ENCODE data around the gene PPP1R12B. TPM values are rescaled to one million over a fixed set of nuclear protein-coding genes. Genes with fewer than 3 reads are reported as not detected.

The PPP1R12B gene
- total and polyA plus RNA-seq, 2 donors (not counting 3 experiments of a cell fraction or from before 2014, with no cell fraction given) = 8.4 to 11.5 TPM

DNA sequence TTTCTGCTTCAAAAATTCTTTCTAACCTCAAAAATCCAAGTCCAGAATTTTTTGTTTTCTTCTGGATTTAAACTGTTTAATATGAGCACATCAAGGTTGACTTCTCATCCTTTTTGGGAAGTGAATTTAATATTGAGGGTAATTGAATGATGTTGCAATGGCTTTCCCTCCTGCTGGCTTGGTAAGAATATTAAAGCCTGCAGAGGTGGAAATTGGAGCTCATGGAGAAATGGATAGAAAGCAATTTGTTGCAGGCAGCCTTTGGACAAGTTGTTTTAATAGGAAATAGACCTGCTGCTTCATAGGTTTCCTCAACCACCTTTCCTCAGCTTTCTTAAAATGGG, 237.1 kb downstream of the PPP1R12B start:
- Histone ChIP-seq H3K27ac (ENCODE audit: insufficient read depth, low read depth, low read length) (peak overlapping the region; percentile 11), H3K9me3 (replicated peaks; ENCODE audit: control insufficient read depth, insufficient read depth, low read length) (no peaks in the 10 kb centered on the region), H4K20me1 (replicated peaks; ENCODE audit: control insufficient read depth, extremely low read depth, insufficient read depth, low read length) (no peaks in the 10 kb centered on the region), H3K9me1 (replicated peaks; ENCODE audit: control insufficient read depth, extremely low read depth, insufficient read depth, low read length) (no peaks in the 10 kb centered on the region), H3K4me1 (ENCODE audit: control insufficient read depth, extremely low read depth, insufficient read depth, low read length) (peaks cover 41% of the 10 kb centered on the region), H2AFZ (ENCODE audit: low read depth, low read length) (no peak overlapping the region), H3K36me3 (ENCODE audit: control insufficient read depth in 2 of 2, extremely low read depth in 1 of 2, insufficient read depth in 2 of 2, low read length in 2 of 2) (no peaks in the 10 kb centered on the region), H3K27me3 (ENCODE audit: control insufficient read depth in 2 of 2, insufficient read depth in 2 of 2, low read length in 2 of 2) (no peaks in the 10 kb centered on the region), H3K9ac (replicated peaks; ENCODE audit: extremely low read depth, insufficient read depth, low read length) (no peak overlapping the region), H3K4me3 (replicated peaks in 1 of 3; ENCODE audit: insufficient read depth in 1 of 3, low read depth in 1 of 3, low read length in 3 of 3) (no peak overlapping the region), H3K4me2 (ENCODE audit: insufficient read depth, low read length) (no peak overlapping the region), H3K79me2 (ENCODE audit: control insufficient read depth, insufficient read depth, low read length) (no peaks in the 10 kb centered on the region)
- DNase-seq (ENCODE audit: low read depth, low spot score) = no peak
- dilution Hi-C loops (cut with MboI; ENCODE audit: extremely low pct_ligation_motif_present, low sequenced_read_pairs) (no loop called here), intact Hi-C loops (cut with micrococcal nuclease) (no loop called here)
- BruUV-seq (replicated peaks) = no TSS peak
- TF ChIP-seq, protein P1, sequence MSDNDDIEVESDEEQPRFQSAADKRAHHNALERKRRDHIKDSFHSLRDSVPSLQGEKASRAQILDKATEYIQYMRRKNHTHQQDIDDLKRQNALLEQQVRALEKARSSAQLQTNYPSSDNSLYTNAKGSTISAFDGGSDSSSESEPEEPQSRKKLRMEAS (IDR thresholded peaks at IDR 0.05; ENCODE audit: insufficient read depth, insufficient read length) = no peak
- TF ChIP-seq POLR2AphosphoS5 (IDR thresholded peaks at IDR 0.05; ENCODE audit: insufficient read depth, low read depth, low read length) (no peak), FOS (IDR thresholded peaks at IDR 0.05; ENCODE audit: borderline replicate concordance, insufficient read depth, low read length) (no peak), EZH2 (IDR thresholded peaks at IDR 0.05; ENCODE audit: borderline replicate concordance, low read depth, low read length, severe bottlenecking) (no peak), POLR2A (IDR thresholded peaks at IDR 0.05; ENCODE audit: low read depth, low read length) (no peak), JUN (IDR thresholded peaks at IDR 0.05; ENCODE audit: borderline replicate concordance, insufficient read depth, insufficient read length, low read depth) (no peak), GATA2 (IDR thresholded peaks at IDR 0.05; ENCODE audit: insufficient read depth, insufficient read length, low read depth, low read length) (no peak), MYC (IDR thresholded peaks at IDR 0.05; ENCODE audit: low read depth, low read length) (no peak)
- TF ChIP-seq, protein P2, sequence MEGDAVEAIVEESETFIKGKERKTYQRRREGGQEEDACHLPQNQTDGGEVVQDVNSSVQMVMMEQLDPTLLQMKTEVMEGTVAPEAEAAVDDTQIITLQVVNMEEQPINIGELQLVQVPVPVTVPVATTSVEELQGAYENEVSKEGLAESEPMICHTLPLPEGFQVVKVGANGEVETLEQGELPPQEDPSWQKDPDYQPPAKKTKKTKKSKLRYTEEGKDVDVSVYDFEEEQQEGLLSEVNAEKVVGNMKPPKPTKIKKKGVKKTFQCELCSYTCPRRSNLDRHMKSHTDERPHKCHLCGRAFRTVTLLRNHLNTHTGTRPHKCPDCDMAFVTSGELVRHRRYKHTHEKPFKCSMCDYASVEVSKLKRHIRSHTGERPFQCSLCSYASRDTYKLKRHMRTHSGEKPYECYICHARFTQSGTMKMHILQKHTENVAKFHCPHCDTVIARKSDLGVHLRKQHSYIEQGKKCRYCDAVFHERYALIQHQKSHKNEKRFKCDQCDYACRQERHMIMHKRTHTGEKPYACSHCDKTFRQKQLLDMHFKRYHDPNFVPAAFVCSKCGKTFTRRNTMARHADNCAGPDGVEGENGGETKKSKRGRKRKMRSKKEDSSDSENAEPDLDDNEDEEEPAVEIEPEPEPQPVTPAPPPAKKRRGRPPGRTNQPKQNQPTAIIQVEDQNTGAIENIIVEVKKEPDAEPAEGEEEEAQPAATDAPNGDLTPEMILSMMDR (IDR thresholded peaks at IDR 0.05; ENCODE audit: extremely low read depth in 1 of 2, insufficient read depth in 1 of 2, low read depth in 1 of 2, low read length in 2 of 2) = no peak
- no peak for FAIRE-seq
- POLR2A ChIA-PET = no interaction called here
- CTCF ChIA-PET = interaction anchor here (0.7 to 3.2 kb wide), 6 partner anchors 9 to 134 kb away, joined by 3 to 38 read pairs (median 5); no protein-coding TSS in a partner anchor
